Natural killer cell (primary cell): ENCODE results near the gene NUP98. TPM values are rescaled to one million over a fixed set of nuclear protein-coding genes. Genes with fewer than 3 reads are reported as not detected.

ENCODE experiments used
- ATAC-seq, 3 donors: fragments of 150-1000 bp in 2 of 3; fragments of 200-7000 bp in 1 of 3; cut with Tn5 transposase; 1 replicate in 1 of 3; 2 replicates in 2 of 3; pipeline ENCODE4 v1.10.0; 2021; ENCODE audit warnings: mild to moderate bottlenecking in 2 of 3, moderate library complexity in 2 of 3
- DNase-seq, 2 donors: peaks; one replicate each; pipeline versions ENCODE4 v3.0.0 to v3.0.0-alpha.2; 2013 to 2021; ENCODE audit warnings: mixed read lengths in 1 of 2
- H3K27ac ChIP-seq: one replicate; pipeline ENCODE4 v1.5.1; 2013; ENCODE audit warnings: mild to moderate bottlenecking, low read length
- H3K27me3 ChIP-seq: one replicate; pipeline ENCODE4 v1.6.1; 2013; ENCODE audit warnings: low read length; ENCODE audit not compliant: control insufficient read depth, insufficient read depth
- H3K36me3 ChIP-seq: one replicate; pipeline ENCODE4 v1.6.1; 2013; ENCODE audit warnings: low read length; ENCODE audit not compliant: control insufficient read depth, insufficient read depth
- H3K4me1 ChIP-seq: one replicate; pipeline ENCODE4 v1.6.1; 2013; ENCODE audit warnings: low read length; ENCODE audit not compliant: control insufficient read depth, insufficient read depth
- H3K4me3 ChIP-seq: one replicate; pipeline ENCODE4 v1.5.1; 2013; ENCODE audit warnings: low read length
- H3K9me3 ChIP-seq: one replicate; pipeline ENCODE4 v1.6.1; 2013; ENCODE audit warnings: low read length; ENCODE audit not compliant: control insufficient read depth, insufficient read depth
- H3K27ac Mint-ChIP-seq, 2 donors: one replicate each; pipeline ENCODE4 v1.8.0; 2022; ENCODE audit warnings: mild to moderate bottlenecking in 2 of 2, mixed read lengths in 2 of 2, moderate library complexity in 1 of 2
- H3K27me3 Mint-ChIP-seq, 2 donors: one replicate each; pipeline ENCODE4 v1.8.0; 2022; ENCODE audit warnings: low read depth in 2 of 2, mixed read lengths in 2 of 2
- H3K36me3 Mint-ChIP-seq: one replicate; pipeline ENCODE4 v1.8.0; 2022; ENCODE audit warnings: mixed read lengths
- H3K4me1 Mint-ChIP-seq, 2 donors: one replicate each; pipeline ENCODE4 v1.8.0; 2022; ENCODE audit warnings: mixed read lengths in 2 of 2
- H3K4me3 Mint-ChIP-seq: one replicate; pipeline ENCODE4 v1.8.0; 2022; ENCODE audit warnings: mild to moderate bottlenecking, moderate library complexity, mixed read lengths
- H3K9me3 Mint-ChIP-seq, 2 donors: one replicate each; pipeline ENCODE4 v1.8.0; 2022; ENCODE audit warnings: mixed read lengths in 2 of 2
- CTCF ChIP-seq: fragments of 200-600 bp; IDR thresholded peaks from one replicate; pipeline ENCODE4 v1.8.0; 2022; ENCODE audit warnings: antibody characterized with exemption
- WGBS: methylation state at CpG from one replicate; pipeline ENCODE4 v1.1.7; 2013; ENCODE audit warnings: missing lambda C conversion rate; ENCODE audit not compliant: insufficient coverage; 5-methylcytosine and 5-hydroxymethylcytosine counted together
- intact Hi-C: fragments of 100-400 bp; cut with micrococcal nuclease; formaldehyde crosslinking; loops from one replicate; pipeline ENCODE4 v1.14.2; 2022
- total RNA-seq, 4 donors: library from RNA; stranded (reverse); fragments of 120-200 nt in 1 of 4; gene quantifications; one replicate each; pipeline versions ENCODE4 v1.2.3 to v1.2.4, GENCODE V29; 2013 to 2022

Gene NUP98
- total RNA-seq, 3 donors from 2014 or later (not counting 1 experiment from before 2014, with no cell fraction given) = 88.5 to 103 (median 92.8) TPM

GRCh38 chr11:3809624-3809928 is 12.2 kb upstream of the NUP98 start:
- no peaks in the 10 kb centered on the region for H3K9me3 Mint-ChIP-seq
- Histone ChIP-seq H3K27ac (no peak overlapping the region), H3K36me3 (no peaks in the 10 kb centered on the region), H3K4me3 (no peak overlapping the region), H3K27me3 (no peaks in the 10 kb centered on the region), H3K4me1 (peaks cover 14% of the 10 kb centered on the region), H3K9me3 (no peaks in the 10 kb centered on the region)
- H3K4me3 Mint-ChIP-seq = no peak overlapping the region
- H3K36me3 Mint-ChIP-seq = no peaks in the 10 kb centered on the region
- WGBS = 93% methylated on average over 1 of the region's 1 CpG
- no peak overlapping the region for H3K27ac Mint-ChIP-seq
- no peak for TF ChIP-seq CTCF
- H3K27me3 Mint-ChIP-seq = no peaks in the 10 kb centered on the region
- DNase-seq (no peak), ATAC-seq (no peak)
- intact Hi-C loops = loop anchor here (5.0 to 10.0 kb wide), 2 partner anchors 37 to 55 kb away; no protein-coding TSS in a partner anchor
- H3K4me1 Mint-ChIP-seq = peaks cover 6 to 16% of the 10 kb centered on the region in 2 donors

GRCh38 chr11:3808861-3809623 is 11.7 kb upstream of the NUP98 start:
- peaks cover 6 to 16% of the 10 kb centered on the region in 2 donors for H3K4me1 Mint-ChIP-seq
- TF ChIP-seq CTCF = peak; percentile 28
- whole genome bisulfite sequencing = 13% methylated on average over 5 of the region's 5 CpGs
- no peaks in the 10 kb centered on the region for H3K27me3 Mint-ChIP-seq
- H3K9me3 Mint-ChIP-seq = no peaks in the 10 kb centered on the region
- peak overlapping the region; percentile 97 for H3K4me3 Mint-ChIP-seq
- no peaks in the 10 kb centered on the region for H3K36me3 Mint-ChIP-seq
- ATAC-seq = peak; percentile 69 to 77 (median 76)
- Histone ChIP-seq H3K27me3 (no peaks in the 10 kb centered on the region), H3K9me3 (no peaks in the 10 kb centered on the region), H3K4me1 (peaks cover 14% of the 10 kb centered on the region), H3K36me3 (no peaks in the 10 kb centered on the region), H3K27ac (no peak overlapping the region), H3K4me3 (peak overlapping the region; percentile 78)
- DNase-seq = peak in 1 of 2 donors; percentile 79
- intact Hi-C loops = loop anchor here (1.0 to 10.0 kb wide), 3 partner anchors 12 to 54 kb away; partner anchors contain the start of gene NUP98
- H3K27ac Mint-ChIP-seq = peak overlapping the region; percentile 41 to 90

GRCh38 chr11:3807909-3808860 is 10.8 kb upstream of the NUP98 start, which contains the start of gene PGAP2:
PGAP2 (plus strand) TSS chr11:3808560; CDS start chr11:3811260, 2,700 bp downstream.
- Mint-ChIP-seq H3K36me3 (no peaks in the 10 kb centered on the region), H3K27ac (peak within 1 kb of the TSS; percentile 76 to 90), H3K9me3 (no peaks in the 10 kb centered on the region), H3K4me3 (peak within 1 kb of the TSS; percentile 97), H3K27me3 (no peaks in the 10 kb centered on the region), H3K4me1 (peaks cover 6 to 16% of the 10 kb centered on the region in 2 donors)
- peak; percentile 59 for TF ChIP-seq CTCF
- H3K27ac ChIP-seq = peak within 1 kb of the TSS; percentile 49
- H3K4me1 ChIP-seq = peaks cover 14% of the 10 kb centered on the region
- no peaks in the 10 kb centered on the region for H3K36me3 ChIP-seq
- DNase-seq (peak; percentile 59 to 77), ATAC-seq (peak; percentile 77 to 81 (median 78))
- H3K27me3 ChIP-seq = no peaks in the 10 kb centered on the region
- H3K9me3 ChIP-seq = no peaks in the 10 kb centered on the region
- WGBS = 2% methylated on average over 53 of the region's 55 CpGs
- intact Hi-C loops = loop anchor here (1.0 to 10.0 kb wide), 3 partner anchors 11 to 53 kb away; partner anchors contain the start of gene NUP98
- H3K4me3 ChIP-seq = peak within 1 kb of the TSS; percentile 78
